Measurements from ENCODE around the gene ZACN. TPM values are rescaled to one million over a fixed set of nuclear protein-coding genes. Genes with fewer than 3 reads are reported as not detected.
"Not testable (repeated sequence)": the region's sequence is repeated elsewhere in the genome, so short reads cannot be mapped to it uniquely, and the experiment has no call there.

Gene ZACN
- total and polyA plus RNA-seq, 2 donors from 2014 or later, result 0.22 TPM; not detected in 1

DNA sequence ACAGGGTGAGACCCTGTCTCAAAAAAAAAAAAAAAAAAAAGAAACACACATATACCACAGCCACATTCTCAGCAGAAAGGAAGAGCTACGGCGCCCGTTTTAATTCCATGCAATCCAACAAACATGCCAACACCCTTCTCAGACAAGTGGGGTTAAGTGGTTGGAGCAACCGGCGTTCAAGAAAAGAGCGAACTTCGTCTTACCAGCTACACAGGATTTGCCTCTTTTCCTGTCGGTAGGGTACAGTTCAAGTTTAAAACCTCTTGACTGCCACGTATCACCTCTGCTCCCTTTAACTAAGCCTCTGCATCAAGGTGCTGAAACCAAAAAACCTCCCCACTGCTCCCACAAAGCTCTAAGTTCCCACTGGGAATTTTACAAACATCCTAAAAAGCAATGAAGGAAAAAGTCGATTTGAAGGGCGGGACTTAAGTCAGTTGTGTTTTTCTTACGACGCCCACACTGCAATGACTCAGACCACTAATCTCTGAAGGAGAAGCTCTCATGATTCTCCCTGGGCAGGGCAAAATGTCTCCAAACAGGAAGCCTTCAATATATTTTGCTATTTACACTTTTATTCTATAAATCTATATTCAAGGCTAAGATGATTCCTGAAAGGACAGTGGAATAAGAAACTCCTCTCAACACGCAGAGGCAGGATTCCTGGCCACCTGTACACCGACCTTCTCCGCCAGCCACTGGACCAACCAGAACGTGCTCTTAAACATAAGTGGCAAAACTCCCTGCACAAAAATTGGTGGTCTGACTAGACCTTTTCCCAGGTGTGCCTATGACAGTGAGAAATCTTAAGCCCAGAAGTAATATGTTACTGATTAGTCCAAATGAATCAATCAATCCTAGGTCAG lies 25.5 kb upstream of the ZACN start:
- Histone ChIP-seq H3K36me3 (ENCODE audit: control insufficient read depth in 2 of 3, insufficient read depth in 3 of 3, low read length in 3 of 3) (peaks cover 13 to 42% (median 33%) of the 10 kb centered on the region in 3 donors), H3K9ac (ENCODE audit: low read length in 3 of 3) (no peak overlapping the region), H3K9me3 (ENCODE audit: control insufficient read depth in 2 of 3, insufficient read depth in 1 of 3, low read length in 3 of 3) (no peaks in the 10 kb centered on the region), H3K4me3 (ENCODE audit: low read length in 3 of 3) (no peak overlapping the region), H3K4me1 (ENCODE audit: control insufficient read depth in 2 of 3, insufficient read depth in 2 of 3, low read depth in 1 of 3, low read length in 3 of 3) (peaks cover 0 to 4% (median 2%) of the 10 kb centered on the region in 3 donors), H3K27ac (ENCODE audit: low read depth in 2 of 2, low read length in 2 of 2) (no peak overlapping the region), H3K27me3 (ENCODE audit: control insufficient read depth, insufficient read depth, low read length) (no peaks in the 10 kb centered on the region)
- DNase-seq (peak in 1 of 5 donors; percentile 9), FAIRE-seq (no peak)
- TF ChIP-seq, protein P1, sequence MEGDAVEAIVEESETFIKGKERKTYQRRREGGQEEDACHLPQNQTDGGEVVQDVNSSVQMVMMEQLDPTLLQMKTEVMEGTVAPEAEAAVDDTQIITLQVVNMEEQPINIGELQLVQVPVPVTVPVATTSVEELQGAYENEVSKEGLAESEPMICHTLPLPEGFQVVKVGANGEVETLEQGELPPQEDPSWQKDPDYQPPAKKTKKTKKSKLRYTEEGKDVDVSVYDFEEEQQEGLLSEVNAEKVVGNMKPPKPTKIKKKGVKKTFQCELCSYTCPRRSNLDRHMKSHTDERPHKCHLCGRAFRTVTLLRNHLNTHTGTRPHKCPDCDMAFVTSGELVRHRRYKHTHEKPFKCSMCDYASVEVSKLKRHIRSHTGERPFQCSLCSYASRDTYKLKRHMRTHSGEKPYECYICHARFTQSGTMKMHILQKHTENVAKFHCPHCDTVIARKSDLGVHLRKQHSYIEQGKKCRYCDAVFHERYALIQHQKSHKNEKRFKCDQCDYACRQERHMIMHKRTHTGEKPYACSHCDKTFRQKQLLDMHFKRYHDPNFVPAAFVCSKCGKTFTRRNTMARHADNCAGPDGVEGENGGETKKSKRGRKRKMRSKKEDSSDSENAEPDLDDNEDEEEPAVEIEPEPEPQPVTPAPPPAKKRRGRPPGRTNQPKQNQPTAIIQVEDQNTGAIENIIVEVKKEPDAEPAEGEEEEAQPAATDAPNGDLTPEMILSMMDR (IDR thresholded peaks at IDR 0.05; ENCODE audit: borderline replicate concordance, extremely low read depth, insufficient read depth), result no peak
- intact Hi-C loops (cut with DNase I), result no loop called here

- Histone ChIP-seq H3K9me3 (ENCODE audit: control insufficient read depth in 2 of 3, insufficient read depth in 1 of 3, low read length in 3 of 3) (no peaks in the 10 kb centered on the region), H3K4me1 (ENCODE audit: control insufficient read depth in 2 of 3, insufficient read depth in 2 of 3, low read depth in 1 of 3, low read length in 3 of 3) (peaks cover 0 to 4% (median 2%) of the 10 kb centered on the region in 3 donors), H3K9ac (ENCODE audit: low read length in 3 of 3) (no peak overlapping the region), H3K36me3 (ENCODE audit: control insufficient read depth in 2 of 3, insufficient read depth in 3 of 3, low read length in 3 of 3) (peaks cover 14 to 41% (median 36%) of the 10 kb centered on the region in 3 donors), H3K27ac (ENCODE audit: low read depth in 2 of 2, low read length in 2 of 2) (no peak overlapping the region), H3K4me3 (ENCODE audit: low read length in 3 of 3) (no peak overlapping the region), H3K27me3 (ENCODE audit: control insufficient read depth, insufficient read depth, low read length) (no peaks in the 10 kb centered on the region)
- FAIRE-seq, result no peak
- intact Hi-C loops (cut with DNase I), result no loop called here
- peak in 1 of 5 donors; percentile 12 for DNase-seq
- TF ChIP-seq, protein P1 (IDR thresholded peaks at IDR 0.05; ENCODE audit: borderline replicate concordance, extremely low read depth, insufficient read depth), result no peak
These were observed 24.9 kb upstream of the ZACN start for GRCh38 chr17:76054112-76054476.

DNA sequence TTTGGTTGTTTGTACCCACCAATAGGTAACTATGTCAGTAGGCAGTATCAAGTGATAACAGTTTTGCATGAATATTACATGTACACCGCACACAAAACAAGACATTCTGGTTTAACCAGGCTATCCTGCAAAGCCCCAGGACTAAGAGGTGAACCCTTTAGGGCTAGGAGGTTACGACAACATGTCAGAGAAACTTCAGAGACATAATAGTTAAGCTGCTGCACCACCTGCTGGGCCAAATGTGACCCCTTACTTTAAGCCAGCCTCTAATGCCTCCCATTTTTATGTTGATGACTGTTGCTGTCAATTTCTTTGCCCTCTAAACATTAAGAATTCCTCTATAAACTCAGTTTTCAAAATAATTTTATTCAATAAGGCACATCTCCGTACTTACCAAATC lies 22.1 kb upstream of the ZACN start:
- no peak for DNase-seq

DNA sequence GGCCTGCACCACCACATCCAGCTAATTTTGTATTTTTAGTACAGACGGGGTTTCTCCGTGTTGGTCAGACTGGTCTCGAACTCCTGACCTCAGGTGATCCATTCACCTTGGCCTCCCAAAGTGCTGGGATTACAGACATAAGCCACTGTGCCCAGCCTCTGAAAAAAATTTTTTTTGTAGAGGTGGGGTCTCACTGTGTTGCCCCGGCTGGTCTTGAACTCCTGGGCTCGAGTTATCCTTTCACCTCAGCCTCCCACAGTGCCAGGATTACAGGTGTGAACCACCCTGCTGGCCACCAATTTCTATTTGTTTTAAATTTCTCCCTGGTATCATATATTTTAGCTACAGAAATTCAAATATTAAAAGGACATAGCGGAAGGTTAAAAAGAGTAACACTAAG lies 20.7 kb upstream of the ZACN start:
- not testable (repeated sequence) for FAIRE-seq

More for the DNA sequence above, 22.1 kb upstream of the ZACN start:
- Histone ChIP-seq H3K27me3 (ENCODE audit: control insufficient read depth, insufficient read depth, low read length) (no peaks in the 10 kb centered on the region), H3K4me1 (ENCODE audit: control insufficient read depth in 2 of 3, insufficient read depth in 2 of 3, low read depth in 1 of 3, low read length in 3 of 3) (no peaks in the 10 kb centered on the region), H3K4me3 (ENCODE audit: low read length in 3 of 3) (no peak overlapping the region), H3K27ac (ENCODE audit: low read depth in 2 of 2, low read length in 2 of 2) (no peak overlapping the region), H3K9me3 (ENCODE audit: control insufficient read depth in 2 of 3, insufficient read depth in 1 of 3, low read length in 3 of 3) (no peaks in the 10 kb centered on the region), H3K36me3 (ENCODE audit: control insufficient read depth in 2 of 3, insufficient read depth in 3 of 3, low read length in 3 of 3) (peaks cover 13 to 52% (median 45%) of the 10 kb centered on the region in 3 donors), H3K9ac (ENCODE audit: low read length in 3 of 3) (no peak overlapping the region)
- FAIRE-seq, result no peak
- TF ChIP-seq, protein P1 (IDR thresholded peaks at IDR 0.05; ENCODE audit: borderline replicate concordance, extremely low read depth, insufficient read depth), result no peak
- intact Hi-C loops (cut with DNase I), result no loop called here

More for the DNA sequence above, 20.7 kb upstream of the ZACN start:
- H3K9me3 ChIP-seq (ENCODE audit: control insufficient read depth in 2 of 3, insufficient read depth in 1 of 3, low read length in 3 of 3); H3K27me3 ChIP-seq (ENCODE audit: control insufficient read depth, insufficient read depth, low read length); H3K27ac ChIP-seq (ENCODE audit: low read depth in 2 of 2, low read length in 2 of 2); intact Hi-C loops (cut with DNase I); H3K4me1 ChIP-seq (ENCODE audit: control insufficient read depth in 2 of 3, insufficient read depth in 2 of 3, low read depth in 1 of 3, low read length in 3 of 3); DNase-seq; H3K9ac ChIP-seq (ENCODE audit: low read length in 3 of 3); H3K4me3 ChIP-seq (ENCODE audit: low read length in 3 of 3): not testable (repeated sequence)
- peaks cover 13 to 54% (median 44%) of the 10 kb centered on the region in 3 donors for H3K36me3 ChIP-seq (ENCODE audit: control insufficient read depth in 2 of 3, insufficient read depth in 3 of 3, low read length in 3 of 3)

Data from kidney (tissue), 14 donors.